Mesendoderm (in vitro differentiated cells): ENCODE results near the gene SLC26A11.
A peak's percentile ranks its signal among the peaks of the same experiment; 100 is the strongest.

Source experiments
- DNase-seq: peaks from one replicate; pipeline ENCODE4 v3.0.0; 2013
- H2AK5ac ChIP-seq: 2 replicates; pipeline ENCODE4 v1.6.1; 2013; ENCODE audit warnings: low read length, inconsistent platforms
- H2BK120ac ChIP-seq: 2 replicates; pipeline ENCODE4 v1.6.1; 2013; ENCODE audit warnings: low read depth, mild to moderate bottlenecking, low read length, moderate library complexity, mixed read lengths
- H2BK15ac ChIP-seq: replicated peaks from 2 replicates; pipeline ENCODE4 v1.6.1; 2013; ENCODE audit warnings: low read depth, mild to moderate bottlenecking, moderate library complexity
- H2BK5ac ChIP-seq: 2 replicates; pipeline ENCODE4 v1.6.1; 2013; ENCODE audit warnings: low read length, inconsistent platforms
- H3K18ac ChIP-seq: 2 replicates; pipeline ENCODE4 v1.6.1; 2013; ENCODE audit warnings: mild to moderate bottlenecking, low read length, mixed read lengths
- H3K23ac ChIP-seq: one replicate; pipeline ENCODE4 v1.6.1; 2013; ENCODE audit warnings: low read length
- H3K27ac ChIP-seq: 2 replicates; pipeline ENCODE4 v1.5.1; 2013; ENCODE audit warnings: low read depth, mild to moderate bottlenecking, inconsistent platforms, low read length, moderate library complexity
- H3K27me3 ChIP-seq: 2 replicates; pipeline ENCODE4 v1.6.1; 2013; ENCODE audit warnings: low read length, control low read depth, mild to moderate bottlenecking, inconsistent platforms; ENCODE audit not compliant: insufficient read depth, poor library complexity
- H3K36me3 ChIP-seq: 2 replicates; pipeline ENCODE4 v1.6.1; 2013; ENCODE audit warnings: low read length, inconsistent platforms; ENCODE audit not compliant: control insufficient read depth, insufficient read depth
- H3K4ac ChIP-seq: one replicate; pipeline ENCODE4 v1.6.1; 2013; ENCODE audit warnings: low read depth, mild to moderate bottlenecking, low read length, moderate library complexity
- H3K4me1 ChIP-seq: 2 replicates; pipeline ENCODE4 v1.6.1; 2013; ENCODE audit warnings: low read depth, low read length, inconsistent platforms; ENCODE audit not compliant: control insufficient read depth
- H3K4me2 ChIP-seq: 2 replicates; pipeline ENCODE4 v1.6.1; 2013; ENCODE audit warnings: low read length
- H3K4me3 ChIP-seq: 2 replicates; pipeline ENCODE4 v1.5.1; 2013; ENCODE audit warnings: mild to moderate bottlenecking, low read length
- H3K56ac ChIP-seq: one replicate; pipeline ENCODE4 v1.6.1; 2013; ENCODE audit warnings: low read length
- H3K79me1 ChIP-seq: 2 replicates; pipeline ENCODE4 v1.6.1; 2013; ENCODE audit warnings: low read length, inconsistent platforms
- H3K79me2 ChIP-seq: 2 replicates; pipeline ENCODE4 v1.6.1; 2013; ENCODE audit warnings: mild to moderate bottlenecking, low read length; ENCODE audit not compliant: control insufficient read depth, insufficient read depth
- H3K9ac ChIP-seq: 2 replicates; pipeline ENCODE4 v1.6.1; 2013; ENCODE audit warnings: low read length, inconsistent platforms
- H4K5ac ChIP-seq: one replicate; pipeline ENCODE4 v1.6.1; 2013; ENCODE audit warnings: low read length
- H4K8ac ChIP-seq: one replicate; pipeline ENCODE4 v1.6.1; 2013; ENCODE audit warnings: low read depth, mild to moderate bottlenecking, control low read depth, low read length, moderate library complexity
- WGBS: extraction: QIAGEN DNeasy Blood & Tissue Kit; methylation state at CpG from one replicate; pipeline ENCODE4 v1.1.7; 2013; ENCODE audit warnings: low lambda C conversion rate, missing lambda C conversion rate; ENCODE audit not compliant: insufficient coverage; ENCODE audit errors: extremely low coverage; 5-methylcytosine and 5-hydroxymethylcytosine counted together

Gene SLC26A11

GRCh38 chr17:80277751-80278671, 57.8 kb downstream of the SLC26A11 start:
- no peak overlapping the region for H3K27ac ChIP-seq
- H3K9ac ChIP-seq: no peak overlapping the region
- no peaks in the 10 kb centered on the region for H3K79me2 ChIP-seq
- no peaks in the 10 kb centered on the region for H3K79me1 ChIP-seq
- no peak overlapping the region for H3K4me3 ChIP-seq
- no peak overlapping the region for H3K4ac ChIP-seq
- no peaks in the 10 kb centered on the region for H3K27me3 ChIP-seq
- no peaks in the 10 kb centered on the region for H3K36me3 ChIP-seq
- H4K8ac ChIP-seq: no peak overlapping the region
- no peak overlapping the region for H4K5ac ChIP-seq
- H3K18ac ChIP-seq: no peak overlapping the region
- no peak overlapping the region for H2BK15ac ChIP-seq
- no peak overlapping the region for H2BK5ac ChIP-seq
- no peak overlapping the region for H2AK5ac ChIP-seq
- H3K4me2 ChIP-seq: no peak overlapping the region
- no peak overlapping the region for H2BK120ac ChIP-seq
- no CpG with 5 or more reads among the region's 34 CpGs for WGBS
- H3K4me1 ChIP-seq: no peaks in the 10 kb centered on the region
- H3K56ac ChIP-seq: peak overlapping the region; percentile 10
- no peak for DNase-seq
- H3K23ac ChIP-seq: no peak overlapping the region

GRCh38 chr17:80279895-80280294, 59.7 kb downstream of the SLC26A11 start:
- no peaks in the 10 kb centered on the region for H3K79me2 ChIP-seq
- H3K36me3 ChIP-seq: no peaks in the 10 kb centered on the region
- H3K4me2 ChIP-seq: no peak overlapping the region
- no peak overlapping the region for H2BK120ac ChIP-seq
- H2BK15ac ChIP-seq: no peak overlapping the region
- no peak overlapping the region for H2AK5ac ChIP-seq
- no peak overlapping the region for H4K8ac ChIP-seq
- no peak overlapping the region for H3K56ac ChIP-seq
- no peak overlapping the region for H3K4me3 ChIP-seq
- H3K4ac ChIP-seq: no peak overlapping the region
- H3K9ac ChIP-seq: no peak overlapping the region
- no peaks in the 10 kb centered on the region for H3K27me3 ChIP-seq
- no CpG with 5 or more reads among the region's 14 CpGs for WGBS
- DNase-seq: no peak
- H3K4me1 ChIP-seq: no peaks in the 10 kb centered on the region
- no peak overlapping the region for H4K5ac ChIP-seq
- H3K23ac ChIP-seq: no peak overlapping the region
- H3K18ac ChIP-seq: no peak overlapping the region
- no peak overlapping the region for H2BK5ac ChIP-seq
- no peaks in the 10 kb centered on the region for H3K79me1 ChIP-seq
- no peak overlapping the region for H3K27ac ChIP-seq

DNA sequence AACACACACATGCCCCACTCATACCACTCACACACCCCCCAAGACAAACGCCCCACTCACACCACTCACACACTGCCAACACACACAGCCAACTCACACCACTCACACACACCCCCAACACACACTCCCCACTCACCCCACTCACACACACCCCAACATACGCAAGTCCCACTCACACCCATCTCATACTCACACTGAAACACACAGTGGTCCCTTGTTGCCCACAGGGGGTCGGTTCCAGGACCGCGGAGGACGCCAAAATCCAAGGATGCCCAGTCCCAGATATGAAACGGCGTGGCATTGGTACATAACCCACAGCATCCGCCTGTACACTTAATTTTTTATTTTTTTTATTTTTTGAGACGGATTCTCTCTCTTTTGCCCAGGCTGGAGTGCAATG, 61.3 kb downstream of the SLC26A11 start:
- no peak overlapping the region for H3K9ac ChIP-seq
- no peak overlapping the region for H4K5ac ChIP-seq
- H2BK5ac ChIP-seq: no peak overlapping the region
- no peak overlapping the region for H3K4me3 ChIP-seq
- H3K4me1 ChIP-seq: no peaks in the 10 kb centered on the region
- no peaks in the 10 kb centered on the region for H3K79me1 ChIP-seq
- no peak for DNase-seq
- no peak overlapping the region for H2BK120ac ChIP-seq
- H2BK15ac ChIP-seq: no peak overlapping the region
- no peak overlapping the region for H3K4ac ChIP-seq
- 100% methylated on average over 1 of the region's 10 CpGs for WGBS
- H2AK5ac ChIP-seq: no peak overlapping the region
- H3K18ac ChIP-seq: no peak overlapping the region
- H3K4me2 ChIP-seq: no peak overlapping the region
- H3K23ac ChIP-seq: no peak overlapping the region
- H3K36me3 ChIP-seq: no peaks in the 10 kb centered on the region
- H3K79me2 ChIP-seq: no peaks in the 10 kb centered on the region
- H3K27ac ChIP-seq: no peak overlapping the region
- H4K8ac ChIP-seq: no peak overlapping the region
- H3K27me3 ChIP-seq: no peaks in the 10 kb centered on the region
- no peak overlapping the region for H3K56ac ChIP-seq

- no peak overlapping the region for H2AK5ac ChIP-seq
- H4K5ac ChIP-seq: no peak overlapping the region
- no peak overlapping the region for H3K9ac ChIP-seq
- no peak for DNase-seq
- no peak overlapping the region for H3K4me2 ChIP-seq
- H3K4ac ChIP-seq: no peak overlapping the region
- no peak overlapping the region for H3K23ac ChIP-seq
- H4K8ac ChIP-seq: no peak overlapping the region
- no peak overlapping the region for H2BK5ac ChIP-seq
- no peaks in the 10 kb centered on the region for H3K79me1 ChIP-seq
- no peaks in the 10 kb centered on the region for H3K27me3 ChIP-seq
- no peaks in the 10 kb centered on the region for H3K79me2 ChIP-seq
- no peak overlapping the region for H2BK120ac ChIP-seq
- no peak overlapping the region for H3K4me3 ChIP-seq
- no peak overlapping the region for H3K56ac ChIP-seq
- H2BK15ac ChIP-seq: no peak overlapping the region
- no CpG with 5 or more reads among the region's 19 CpGs for WGBS
- H3K4me1 ChIP-seq: no peaks in the 10 kb centered on the region
- no peaks in the 10 kb centered on the region for H3K36me3 ChIP-seq
- H3K27ac ChIP-seq: no peak overlapping the region
- H3K18ac ChIP-seq: no peak overlapping the region
Observed at GRCh38 chr17:80283116-80283852, 63.1 kb downstream of the SLC26A11 start.

- no peak overlapping the region for H2BK120ac ChIP-seq
- no peak overlapping the region for H3K4ac ChIP-seq
- H4K5ac ChIP-seq: no peak overlapping the region
- no peak overlapping the region for H4K8ac ChIP-seq
- no peak overlapping the region for H2BK5ac ChIP-seq
- no peaks in the 10 kb centered on the region for H3K27me3 ChIP-seq
- H3K79me2 ChIP-seq: no peaks in the 10 kb centered on the region
- no peak overlapping the region for H3K18ac ChIP-seq
- no peak overlapping the region for H3K56ac ChIP-seq
- H3K23ac ChIP-seq: no peak overlapping the region
- H3K36me3 ChIP-seq: no peaks in the 10 kb centered on the region
- peak; percentile 50 for DNase-seq
- H3K4me1 ChIP-seq: no peaks in the 10 kb centered on the region
- WGBS: no CpG with 5 or more reads among the region's 11 CpGs
- H2BK15ac ChIP-seq: no peak overlapping the region
- H2AK5ac ChIP-seq: no peak overlapping the region
- H3K4me3 ChIP-seq: no peak overlapping the region
- H3K27ac ChIP-seq: no peak overlapping the region
- H3K4me2 ChIP-seq: no peak overlapping the region
- H3K79me1 ChIP-seq: no peaks in the 10 kb centered on the region
- H3K9ac ChIP-seq: no peak overlapping the region
Observed at GRCh38 chr17:80284631-80285030, 64.4 kb downstream of the SLC26A11 start.
